HK-2 (cell line): ENCODE measurements around the gene RGCC.
"Not testable (repeated sequence)": the region's sequence is repeated elsewhere in the genome, so short reads cannot be mapped to it uniquely, and the experiment has no call there.

Source experiments
- DNase-seq: peaks from one replicate; pipeline ENCODE4 v3.0.0-alpha.2; 2018; ENCODE audit not compliant: unreplicated experiment

RGCC gene

GRCh38 chr13:41456768-41457588, at the start of gene RGCC:
Gene RGCC (plus strand): TSS chr13:41457550. CDS start chr13:41457708, 158 bp downstream.
- DNase-seq = peak; percentile 57

GRCh38 chr13:41408121-41408520, 49.2 kb upstream of the RGCC start:
- no peak for DNase-seq

GRCh38 chr13:41408746-41409145, 48.6 kb upstream of the RGCC start:
- no peak for DNase-seq

DNA sequence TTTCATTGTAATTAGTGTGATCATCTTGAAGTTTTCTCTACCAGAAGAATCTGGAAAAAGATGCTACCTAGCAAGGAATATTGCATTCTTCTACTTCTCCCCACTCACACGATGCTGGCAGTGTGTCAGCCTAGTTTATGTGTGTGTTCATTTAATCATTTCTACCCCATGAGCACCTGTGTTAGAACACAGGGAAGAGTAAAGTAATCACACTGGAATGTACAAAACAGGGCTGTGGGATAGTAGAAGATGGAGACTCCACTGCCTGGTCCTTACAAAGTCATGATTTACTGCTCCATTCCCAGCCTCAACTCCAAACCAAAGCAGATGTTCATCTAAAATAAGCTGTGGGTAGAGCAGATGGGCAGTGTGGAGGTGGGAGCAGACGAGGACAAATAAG, 47.7 kb upstream of the RGCC start:
- DNase-seq = no peak

DNA sequence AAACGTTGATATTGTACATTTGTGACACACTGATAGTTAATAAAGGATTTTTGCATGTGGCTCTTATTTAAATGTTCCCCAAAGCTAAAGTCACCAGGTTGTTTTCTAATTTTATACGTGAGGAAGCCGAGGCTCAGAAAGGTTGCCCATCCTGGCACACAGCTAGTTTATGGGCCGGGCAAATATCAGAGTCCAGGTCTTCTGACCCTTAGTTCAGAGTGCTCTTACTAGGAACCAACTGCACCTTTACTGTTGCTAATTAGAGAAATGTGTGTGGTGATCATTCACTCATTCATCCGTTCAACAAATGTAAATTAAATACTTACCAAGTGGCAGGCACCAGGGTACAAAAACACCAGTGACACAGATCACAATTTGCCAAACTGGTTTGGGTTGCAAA, 46.3 kb upstream of the RGCC start:
- no peak for DNase-seq

GRCh38 chr13:41411522-41411921, 45.8 kb upstream of the RGCC start:
- DNase-seq = no peak

DNA sequence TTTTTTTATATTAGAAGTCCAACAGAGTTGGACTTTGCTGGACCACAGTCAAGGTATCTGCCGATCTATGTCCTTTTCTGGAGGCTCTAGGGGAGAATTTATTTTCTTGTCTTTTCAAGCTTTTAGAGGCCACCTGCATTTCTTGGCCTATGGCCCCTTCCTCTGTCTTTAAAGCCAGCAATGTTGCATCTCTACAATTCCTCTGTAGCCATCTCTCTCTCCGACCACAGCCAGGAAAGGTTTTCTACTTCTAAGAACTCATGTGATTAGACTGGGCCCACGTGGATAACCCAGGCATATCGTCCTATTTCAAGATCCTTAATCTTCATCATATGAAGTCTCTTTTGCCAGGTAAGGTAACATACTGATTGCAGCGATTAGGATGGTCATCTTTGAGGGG, 43.5 kb upstream of the RGCC start:
- no peak for DNase-seq

- no peak for DNase-seq
Measured at GRCh38 chr13:41416276-41416675, 41.1 kb upstream of the RGCC start.

DNA sequence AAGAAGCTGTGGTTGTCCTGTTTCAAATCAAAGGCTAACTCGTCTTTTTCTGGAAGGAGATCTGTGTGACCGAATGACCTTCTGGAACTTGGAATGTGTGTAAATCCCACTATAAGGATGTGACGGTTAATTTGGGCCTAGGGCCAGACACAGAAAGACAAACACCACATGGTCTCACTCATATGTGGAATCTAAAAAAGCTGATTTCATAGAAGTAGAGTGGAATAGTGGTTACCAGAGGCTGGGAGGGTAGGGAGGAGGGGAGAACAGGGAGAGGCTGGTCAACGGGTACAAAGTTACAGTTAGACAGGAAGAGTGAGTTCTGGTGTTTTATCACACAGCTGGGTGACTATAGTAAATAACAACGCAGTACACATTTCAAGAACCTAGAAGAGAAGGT, 39.3 kb upstream of the RGCC start:
- DNase-seq = no peak

DNA sequence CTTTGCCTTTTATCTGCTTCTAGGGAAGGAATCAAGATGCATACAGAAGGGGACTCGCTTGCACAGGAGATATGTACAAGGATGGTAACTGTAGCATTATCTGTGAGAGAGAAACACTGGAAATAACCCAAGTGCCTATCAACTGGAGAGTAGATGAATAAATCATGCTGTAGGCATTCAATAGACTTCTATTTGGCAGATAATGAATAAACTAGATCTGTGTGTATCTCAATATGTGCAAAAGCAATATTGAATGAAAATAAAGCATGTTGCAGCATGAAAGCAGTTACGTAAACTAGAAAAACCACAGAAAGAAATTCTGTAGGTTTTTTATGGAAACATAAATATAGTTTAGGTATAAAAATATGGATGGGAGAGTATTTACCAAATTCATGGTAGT, 38.6 kb upstream of the RGCC start:
- DNase-seq = no peak

DNA sequence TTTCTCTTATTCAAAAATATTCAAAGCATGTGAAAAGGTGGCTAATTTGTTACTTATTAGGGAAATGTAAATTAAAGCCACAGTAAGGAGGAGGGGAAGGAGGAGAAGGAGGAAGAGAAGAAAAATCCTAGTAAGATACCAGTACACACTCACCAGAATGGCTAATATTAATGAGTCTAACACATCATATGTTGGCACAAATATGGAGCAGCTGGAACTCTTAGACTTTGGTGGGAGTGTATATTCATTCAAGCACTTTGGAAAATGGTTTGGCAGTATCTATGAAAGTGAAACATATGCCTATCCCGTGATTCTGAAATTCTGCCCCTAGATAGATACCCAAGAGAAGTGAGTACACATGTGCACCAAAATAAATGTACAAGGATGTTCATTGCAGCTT, 38.1 kb upstream of the RGCC start:
- DNase-seq = no peak

GRCh38 chr13:41420146-41420545, 37.2 kb upstream of the RGCC start:
- DNase-seq = no peak

- DNase-seq = not testable (repeated sequence)
Measured at GRCh38 chr13:41421330-41421729, 36.0 kb upstream of the RGCC start.

- not testable (repeated sequence) for DNase-seq
Measured at GRCh38 chr13:41421983-41422382, 35.4 kb upstream of the RGCC start.

GRCh38 chr13:41423259-41423658, 34.1 kb upstream of the RGCC start:
- not testable (repeated sequence) for DNase-seq

GRCh38 chr13:41424675-41425074, 32.7 kb upstream of the RGCC start:
- not testable (repeated sequence) for DNase-seq

DNA sequence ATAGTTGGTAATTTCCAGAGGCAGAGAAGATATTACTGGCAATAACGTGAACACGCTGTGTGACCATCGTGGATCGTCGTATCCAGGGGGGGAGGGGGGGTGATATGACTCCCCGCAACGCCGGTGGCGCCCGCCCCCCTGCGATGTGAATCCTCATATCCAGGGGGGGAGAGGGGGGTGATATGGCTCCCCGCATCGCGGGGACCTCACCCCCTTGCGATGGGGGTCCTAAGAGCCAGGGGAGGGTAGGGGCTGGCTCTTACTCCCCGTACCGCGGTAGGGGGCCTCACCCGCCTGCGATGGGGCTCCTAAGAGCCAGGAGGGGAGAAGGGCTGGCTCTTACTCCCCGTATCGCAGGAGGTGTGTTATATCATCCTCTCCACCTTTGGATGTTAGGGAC, 31.3 kb upstream of the RGCC start:
- no peak for DNase-seq

- DNase-seq = no peak
Measured at GRCh38 chr13:41427666-41428065, 29.7 kb upstream of the RGCC start.

DNA sequence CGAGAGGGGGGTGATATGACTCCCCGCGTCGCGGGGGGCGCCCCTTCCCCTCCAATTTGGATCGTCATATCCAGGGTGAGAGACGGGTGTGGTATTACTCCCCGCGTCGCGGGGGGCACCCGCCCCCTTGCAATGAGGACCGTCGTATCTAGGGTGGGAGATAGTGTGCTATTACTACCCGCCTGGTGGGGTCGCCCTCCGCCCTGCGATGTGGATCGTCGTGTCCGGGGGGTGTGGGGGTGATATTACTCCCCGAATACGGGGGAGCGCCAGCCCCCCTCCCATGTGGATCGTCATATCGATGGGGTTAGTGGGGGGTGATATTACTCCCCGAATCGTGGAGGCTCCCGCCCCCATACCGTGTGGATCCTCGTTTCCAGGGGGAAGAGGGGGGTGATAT, 29.2 kb upstream of the RGCC start:
- DNase-seq = no peak

DNA sequence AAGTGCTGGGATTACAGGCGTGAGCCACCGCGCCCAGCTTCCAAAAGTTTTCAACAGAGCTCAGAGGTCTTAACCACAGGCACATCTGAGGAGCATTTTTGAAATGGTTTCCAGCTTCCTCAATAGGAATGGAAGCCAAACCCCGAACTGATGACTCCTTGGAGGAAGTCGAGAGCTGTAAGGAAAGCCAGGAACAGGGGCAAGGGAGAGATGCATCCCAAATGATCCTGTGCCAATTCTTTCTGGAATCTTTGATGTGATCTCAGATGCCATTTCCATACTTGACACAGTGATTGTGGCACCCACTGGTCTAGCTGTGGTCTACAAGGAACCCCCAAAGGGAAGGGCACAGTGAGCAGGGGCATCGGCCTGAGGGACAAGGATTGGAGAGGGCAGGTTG, 23.3 kb upstream of the RGCC start:
- not testable (repeated sequence) for DNase-seq

GRCh38 chr13:41434831-41435520, 22.4 kb upstream of the RGCC start:
- DNase-seq = no peak

- DNase-seq = no peak
Measured at GRCh38 chr13:41443969-41444368, 13.4 kb upstream of the RGCC start.

GRCh38 chr13:41452462-41452861, 4.9 kb upstream of the RGCC start:
- no peak for DNase-seq
